CD4-positive, alpha-beta T cell treated with Interleukin-6 at 100 ng/mL for 8 hours (primary cell): ENCODE measurements around the gene TM4SF4.

Experiments used
- DNase-seq: peaks from one replicate; pipeline ENCODE4 v3.0.0-alpha.2; 2020; ENCODE audit warnings: mixed read lengths, low spot score

The TM4SF4 gene

GRCh38 chr3:149455366-149455765, 19.1 kb upstream of the TM4SF4 start:
- no peak for DNase-seq

- no peak for DNase-seq
Measured at GRCh38 chr3:149455989-149456388, 18.5 kb upstream of the TM4SF4 start.

DNA sequence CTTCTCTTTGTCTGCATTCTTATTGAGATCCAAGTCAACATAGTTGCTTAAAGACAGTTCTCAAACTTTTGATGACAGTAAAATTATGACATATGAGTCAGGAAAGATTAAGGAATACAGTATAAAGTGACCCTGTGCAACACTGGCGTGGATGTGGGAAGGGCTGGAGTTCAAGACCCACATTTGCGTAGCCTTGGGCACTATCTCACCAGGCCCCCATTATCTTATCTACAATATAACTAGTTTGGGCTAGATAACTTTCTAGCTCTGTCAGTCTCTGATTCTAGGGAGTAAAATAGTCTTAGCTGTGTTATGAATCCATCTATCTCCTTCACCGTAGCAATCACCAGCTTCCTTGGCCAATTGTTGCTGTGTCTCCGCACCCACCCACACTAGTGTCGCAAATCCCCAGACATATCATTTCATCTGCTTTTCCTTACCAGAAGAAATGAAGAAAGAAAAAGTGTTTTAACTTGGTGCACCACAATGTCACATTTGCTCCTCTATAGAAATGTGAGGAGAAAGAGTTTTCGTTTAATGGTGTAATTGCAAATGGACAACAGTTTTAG, 14.9 kb upstream of the TM4SF4 start:
- DNase-seq = no peak

- DNase-seq = no peak
Measured at GRCh38 chr3:149460117-149460516, 14.4 kb upstream of the TM4SF4 start.

DNA sequence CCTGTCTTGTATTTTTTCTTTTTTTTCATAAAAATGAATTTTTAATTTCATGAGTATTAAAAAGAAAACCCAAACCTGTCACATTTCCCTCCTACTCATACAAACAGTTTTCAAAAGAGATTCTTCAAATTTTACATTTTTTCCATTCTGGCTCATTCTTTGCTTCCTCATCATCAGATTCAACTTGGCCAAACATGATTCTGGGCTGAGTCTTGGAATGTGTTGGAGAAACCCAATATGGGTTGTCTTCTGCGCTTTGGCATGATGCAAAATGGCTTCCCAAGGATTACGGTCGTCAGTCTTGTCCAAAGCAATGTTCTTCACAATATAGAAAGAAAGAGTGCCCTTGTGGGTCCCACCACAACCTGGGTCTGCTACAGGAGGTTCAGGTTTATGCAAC, 12.4 kb upstream of the TM4SF4 start:
- no peak for DNase-seq

DNA sequence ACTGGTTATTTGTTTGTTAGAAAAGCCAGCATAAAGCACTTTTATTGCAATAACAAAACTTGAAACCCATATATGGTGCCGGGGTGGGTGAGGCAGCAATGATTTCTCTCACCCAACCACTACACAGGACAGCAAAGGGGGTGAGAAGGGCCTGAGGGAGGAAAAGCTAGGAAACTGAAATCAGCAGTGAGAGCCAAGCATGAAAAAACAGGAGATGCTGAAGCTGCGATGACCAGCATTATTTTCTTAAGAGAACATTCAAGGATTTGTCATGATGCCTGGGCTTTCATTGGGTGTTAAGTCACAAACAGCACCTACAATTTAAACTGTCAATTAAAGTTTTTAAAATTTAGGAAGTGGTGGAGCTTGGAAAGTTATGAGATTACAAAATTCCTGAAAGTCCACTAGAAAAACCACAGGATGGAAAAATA, 11.9 kb upstream of the TM4SF4 start:
- no peak for DNase-seq

DNA sequence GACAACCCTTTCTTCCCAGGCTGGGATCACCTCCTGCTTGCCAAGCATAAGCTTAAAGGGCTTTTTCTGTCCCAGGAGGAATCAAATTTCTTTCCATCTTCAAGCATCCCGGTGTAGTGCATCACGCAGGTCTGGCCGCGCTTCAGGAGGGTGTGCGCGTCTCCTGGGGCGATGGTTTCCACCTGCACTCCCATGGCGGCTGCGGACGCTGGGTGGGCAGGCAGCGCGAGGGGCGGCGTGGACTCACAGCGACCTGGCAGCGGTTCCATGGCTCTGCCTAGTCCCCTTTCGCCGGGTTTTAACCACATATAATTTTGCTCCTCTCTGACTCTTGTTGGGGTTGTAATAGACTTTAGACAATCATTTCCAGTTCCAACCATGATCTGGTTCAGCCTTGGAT, 10.6 kb upstream of the TM4SF4 start:
- DNase-seq = no peak

DNA sequence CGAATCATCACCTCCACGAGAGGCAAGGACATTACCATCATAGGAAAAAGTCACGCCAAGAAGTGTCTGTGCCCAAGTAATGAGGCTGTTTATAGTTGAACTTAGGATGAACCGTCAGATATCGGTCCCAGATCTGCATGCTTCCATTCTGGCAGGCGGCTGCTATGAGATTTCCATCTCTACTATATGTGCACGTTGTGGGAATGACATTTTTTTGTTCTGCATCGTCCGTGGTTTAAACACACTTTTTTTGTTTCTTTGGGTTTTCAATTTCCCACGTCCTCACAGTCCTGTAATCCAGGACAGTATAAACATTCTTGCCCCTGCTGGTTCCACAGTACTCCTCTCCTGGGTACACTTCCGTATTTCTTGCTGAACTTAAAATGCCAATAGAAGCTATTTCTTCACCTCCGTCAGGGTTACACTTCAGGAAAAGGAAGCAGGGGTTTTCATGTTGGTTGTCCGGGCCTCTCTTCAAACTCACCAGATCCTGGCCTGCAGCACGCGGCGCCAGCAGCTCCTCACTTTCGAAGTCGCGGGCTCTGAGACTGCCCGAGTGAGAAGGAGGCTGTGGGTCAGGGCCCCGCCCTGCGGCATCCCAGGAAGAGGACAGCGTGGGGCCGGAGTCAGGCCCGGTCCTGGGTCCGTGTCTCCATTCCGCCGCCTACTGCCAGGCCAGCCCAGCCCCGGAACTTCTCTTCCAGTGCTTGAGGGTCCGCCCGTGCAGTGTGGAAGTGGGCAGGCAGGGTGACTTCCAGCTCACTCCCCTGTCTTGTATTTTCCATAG, 9.8 kb upstream of the TM4SF4 start:
- DNase-seq = no peak

DNA sequence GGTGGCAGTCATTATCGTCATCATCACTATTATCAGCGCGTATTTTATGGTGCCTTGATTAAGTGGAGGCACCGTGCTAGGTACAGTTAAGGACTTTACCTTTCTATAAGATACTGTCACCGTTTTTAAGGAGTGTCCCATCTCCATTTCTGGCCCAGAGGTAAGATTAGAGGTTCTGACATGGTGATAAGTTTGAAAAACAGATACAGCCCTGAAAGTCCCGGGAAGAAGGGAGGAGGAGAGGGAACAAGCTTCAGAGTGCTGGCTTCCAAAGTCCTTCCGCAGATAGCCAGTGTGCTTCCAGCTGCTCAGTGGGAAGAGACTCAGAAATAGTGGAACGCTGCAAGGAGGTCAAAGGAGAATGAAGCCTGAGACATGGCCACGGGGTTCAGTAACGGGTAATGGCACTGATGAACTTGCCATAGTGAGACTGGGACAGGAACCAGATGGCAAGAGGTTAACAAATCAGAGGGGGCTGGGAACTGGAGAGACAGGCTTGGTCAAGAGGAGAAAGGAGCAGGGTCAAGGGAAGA, 9.1 kb upstream of the TM4SF4 start:
- DNase-seq = no peak

DNA sequence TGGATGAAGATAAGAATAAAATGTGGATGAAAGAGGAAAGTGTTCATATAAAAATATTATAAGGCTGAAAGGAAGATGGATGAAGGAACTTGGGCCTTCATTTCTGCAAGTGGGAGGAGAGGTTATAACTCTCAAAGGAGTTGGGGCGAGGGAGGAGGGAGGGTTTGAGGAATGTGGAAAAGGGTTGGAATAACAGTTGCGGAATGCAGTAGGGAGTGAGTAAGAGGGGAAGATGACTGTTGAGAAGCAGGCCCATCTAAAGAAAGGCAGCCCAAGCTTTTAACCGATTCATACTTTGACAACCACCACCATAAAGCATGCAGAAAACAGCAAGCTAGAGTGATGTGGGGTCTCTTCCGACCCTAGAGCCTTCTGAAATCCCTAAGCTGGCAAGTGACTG, 8.3 kb upstream of the TM4SF4 start:
- no peak for DNase-seq

- DNase-seq = no peak
Measured at GRCh38 chr3:149468504-149469212, 5.8 kb upstream of the TM4SF4 start.

DNA sequence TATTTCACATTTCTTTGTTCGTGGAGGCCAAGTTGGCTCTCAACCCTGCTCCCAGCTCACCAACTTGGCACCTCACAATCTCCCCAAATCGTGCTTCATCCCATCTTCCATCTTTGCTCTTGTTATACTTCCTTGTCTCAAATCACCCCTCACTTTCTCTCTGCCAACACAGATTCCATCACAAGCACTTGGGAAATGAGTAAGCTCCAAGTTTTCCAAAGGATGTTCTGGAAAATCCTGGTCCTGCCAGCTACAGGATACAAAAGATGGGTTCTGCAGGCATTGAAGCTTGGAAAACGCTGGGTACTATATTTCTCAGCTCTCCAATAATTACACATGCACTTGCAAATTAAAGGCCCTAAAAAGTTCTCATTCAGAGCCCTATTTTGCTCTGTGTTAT, 4.1 kb upstream of the TM4SF4 start:
- no peak for DNase-seq

GRCh38 chr3:149472030-149472797, 2.3 kb upstream of the TM4SF4 start:
- no peak for DNase-seq

- no peak for DNase-seq
Measured at GRCh38 chr3:149473357-149474249, 894 bp upstream of the TM4SF4 start.

- no peak for DNase-seq
Measured at GRCh38 chr3:149475451-149476060, 1.1 kb downstream of the TM4SF4 start.

- no peak for DNase-seq
Measured at GRCh38 chr3:149476225-149476624, 1.7 kb downstream of the TM4SF4 start.

- DNase-seq = no peak
Measured at GRCh38 chr3:149479621-149480325, 5.3 kb downstream of the TM4SF4 start.

DNA sequence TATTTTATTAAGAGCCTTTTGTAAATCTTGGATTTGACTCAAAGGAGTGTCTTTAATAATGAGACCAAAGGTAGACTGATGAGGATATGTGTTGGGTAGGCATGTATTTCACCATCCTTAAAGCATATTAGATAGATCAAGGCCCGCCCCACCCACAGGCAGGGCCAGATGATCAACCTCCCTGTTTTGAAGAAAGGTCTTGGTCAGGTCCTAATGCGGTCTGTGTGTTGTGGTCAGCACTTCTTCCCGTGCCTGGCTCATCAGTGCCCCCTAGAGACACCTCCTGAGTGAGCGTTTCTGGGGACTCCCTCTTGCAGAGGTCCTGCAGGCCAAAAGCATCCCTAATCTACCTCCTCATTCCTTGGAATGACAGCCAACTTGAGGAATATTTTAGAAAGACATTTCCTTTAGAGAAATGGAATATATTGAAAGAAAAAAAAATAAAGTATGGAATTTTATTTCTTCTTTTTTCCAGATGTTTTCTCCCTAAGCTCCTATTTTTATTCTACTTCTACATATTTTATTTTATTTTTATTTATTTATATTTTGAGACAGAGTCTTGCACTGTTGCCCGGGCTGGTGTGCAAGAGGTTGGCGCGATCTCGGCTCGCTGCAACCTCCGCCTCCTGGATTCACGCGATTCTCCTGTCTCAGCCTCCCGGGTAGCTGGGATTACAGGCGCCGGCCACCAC, 6.0 kb downstream of the TM4SF4 start:
- DNase-seq = no peak

GRCh38 chr3:149481056-149481455, 6.6 kb downstream of the TM4SF4 start:
- no peak for DNase-seq

- no peak for DNase-seq
Measured at GRCh38 chr3:149481491-149481890, 7.0 kb downstream of the TM4SF4 start.
